Heart left ventricle (tissue), 16 donors: ENCODE results near the gene OPHN1. TPM values are rescaled to one million over a fixed set of nuclear protein-coding genes. Genes with fewer than 3 reads are reported as not detected.
A peak's percentile ranks its signal among the peaks of the same experiment; 100 is the strongest.
"Not testable (repeated sequence)": the region's sequence is repeated elsewhere in the genome, so short reads cannot be mapped to it uniquely, and the experiment has no call there.

Source experiments
- ATAC-seq, 4 donors: fragments of 200-7000 bp; cut with Tn5 transposase; one replicate each; pipeline ENCODE4 v1.9.1; 2020 to 2022; ENCODE audit warnings: moderate library complexity in 4 of 4, mild to moderate bottlenecking in 3 of 4, moderate number of reproducible peaks in 1 of 4
- DNase-seq, 5 donors: peaks; one replicate each; pipeline ENCODE4 v3.0.0-alpha.2; 2020
- H3K27ac ChIP-seq, 12 donors: fragments of 200-600 bp; sonication (generic) in 4 of 12; one replicate each; pipeline versions ENCODE4 v1.5.0 to v1.8.0; 2016 to 2022; ENCODE audit warnings: mild to moderate bottlenecking in 2 of 12
- H3K27me3 ChIP-seq, 9 donors: fragments of 200-600 bp; sonication (generic) in 2 of 9; one replicate each; pipeline versions ENCODE4 v1.5.1 to v1.8.0; 2016 to 2022; ENCODE audit warnings: mild to moderate bottlenecking in 3 of 9
- H3K36me3 ChIP-seq, 9 donors: fragments of 200-600 bp; sonication (generic) in 2 of 9; one replicate each; pipeline versions ENCODE4 v1.5.0 to v1.8.0; 2018 to 2022; ENCODE audit warnings: mild to moderate bottlenecking in 2 of 9
- H3K4me1 ChIP-seq, 12 donors: fragments of 200-600 bp; sonication (generic) in 4 of 12; one replicate each; pipeline versions ENCODE4 v1.5.0 to v1.8.0; 2016 to 2022; ENCODE audit warnings: mild to moderate bottlenecking in 3 of 12
- H3K4me3 ChIP-seq, 12 donors: fragments of 200-600 bp; sonication (generic) in 4 of 12; one replicate each; pipeline versions ENCODE4 v1.5.0 to v1.8.0; 2017 to 2022; ENCODE audit warnings: mild to moderate bottlenecking in 9 of 12, moderate library complexity in 4 of 12
- H3K9me3 ChIP-seq, 12 donors: fragments of 200-600 bp; sonication (generic) in 4 of 12; one replicate each; pipeline versions ENCODE4 v1.5.0 to v1.8.0; 2016 to 2022; ENCODE audit warnings: mild to moderate bottlenecking in 1 of 12
- POLR2A ChIP-seq, 2 donors: fragments of 450-650 bp; IDR thresholded peaks; one replicate each; pipeline ENCODE4 v1.6.1; 2017; ENCODE audit warnings: antibody characterized with exemption in 2 of 2, mild to moderate bottlenecking in 2 of 2, moderate library complexity in 2 of 2
- WGBS, 4 donors: extraction: QIAGEN DNeasy Blood & Tissue Kit in 2 of 4; methylation state at CpG; one replicate each; pipeline versions ENCODE4 v1.1.5 to v1.1.7; 2013 to 2018; 5-methylcytosine and 5-hydroxymethylcytosine counted together
- intact Hi-C, 10 donors: fragments of 100-400 bp; cut with DNase I; formaldehyde crosslinking; loops; one replicate each; pipeline versions ENCODE4 v1.11.1 to v1.14.2; 2022
- polyA plus RNA-seq, 2 donors: library from polyadenylated mRNA; stranded (reverse); fragments of 200-250 nt; gene quantifications; one replicate each; pipeline ENCODE4 v1.2.3, GENCODE V29; 2013
- total RNA-seq, 9 donors: library from RNA; depleted of rRNA in 2 of 9; stranded (reverse); fragments of >200 nt in 2 of 9; fragmentation: NEBNext Ultra II Directional in 3 of 9; extraction: Animal tissue kit (Norgen Biotek cat#: 25700) in 3 of 9; gene quantifications; one replicate each; pipeline versions ENCODE4 v1.1.0 to v1.2.4, GENCODE V29; 2016 to 2023
- TF ChIP-seq, protein P1 (sequence below), 12 donors: fragments of 200-600 bp; sonication (generic) in 4 of 12; IDR thresholded peaks; one replicate each; pipeline versions ENCODE4 v1.5.0 to v1.8.0; 2018 to 2022; ENCODE audit warnings: antibody characterized with exemption in 12 of 12, mild to moderate bottlenecking in 5 of 12
- donor health status: ischemic (EF 13 %, LVEDD 7.1; RV severe dilation, severe dysfunction).
- donor health status: healthy with polysubstance abuse.
- donor health status: DM: no; HTN: yes; CAD: no.
- donor health status: DM: no; HTN: no; CAD: no.
- donor health status: ischemic (EF 25% LVEDD 6.9; RV normal size, moderate dysfunction).
- donor health status: ischemic (EF 25% LVEDD 5.7; RV mildly dilated, moderate dysfunction).
- donor health status: healthy.
- donor health status: DM: yes; HTN: yes; CAD: no.
- donor health status: ischemic (EF 35%, LVEDD 5.7; RV mildly dilated, moderate dysfunction).
- donor health status: nonischemic (EF 11% LVEDD 7.7; RV severe dilation, severe dysfunction).
- donor health status: DM: yes; HTN: yes; CAD: no.
- donor health status: PGD.
- donor health status: ischemic (EF 29% LVEDD 5.4; RV normal size, mild dysfunction).
- donor health status: nonischemic (EF 23%, LVEDD 6.1; RV moderate dilation, normal function).

OPHN1 gene
- total and polyA plus RNA-seq, 11 donors, result 0.95 to 9.6 (median 5.7) TPM

DNA sequence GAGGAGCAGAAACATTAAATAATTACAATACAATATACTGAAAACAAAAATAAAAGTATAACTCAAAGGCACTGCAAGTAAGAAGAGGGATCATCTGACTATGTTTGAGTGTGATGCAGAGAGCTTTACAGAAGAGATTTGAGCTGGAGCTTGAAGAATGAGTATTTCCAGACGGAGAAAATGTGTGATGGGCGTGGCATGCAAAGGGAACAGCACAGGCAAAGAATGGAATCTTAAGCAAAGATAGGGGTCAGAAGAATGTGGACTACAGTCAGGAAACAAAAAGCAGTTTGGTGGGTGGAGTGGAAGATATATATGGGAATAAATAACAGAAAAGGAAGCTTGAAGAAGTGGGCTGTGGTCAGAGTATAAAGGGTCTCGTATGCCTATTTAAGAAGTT is 45.5 kb downstream of the OPHN1 start:
- Histone ChIP-seq H3K9me3 (no peaks in the 10 kb centered on the region), H3K36me3 (no peaks in the 10 kb centered on the region), H3K4me3 (no peak overlapping the region), H3K4me1 (no peaks in the 10 kb centered on the region), H3K27me3 (peaks cover 0 to 6% (median 0%) of the 10 kb centered on the region in 9 donors), H3K27ac (no peak overlapping the region)
- ATAC-seq (no peak), DNase-seq (no peak)
- intact Hi-C loops, result no loop called here
- WGBS, 4 donors, result 66 to 83% (median 75%) methylated on average over 3 of the region's 3 CpGs
- TF ChIP-seq, protein P1, sequence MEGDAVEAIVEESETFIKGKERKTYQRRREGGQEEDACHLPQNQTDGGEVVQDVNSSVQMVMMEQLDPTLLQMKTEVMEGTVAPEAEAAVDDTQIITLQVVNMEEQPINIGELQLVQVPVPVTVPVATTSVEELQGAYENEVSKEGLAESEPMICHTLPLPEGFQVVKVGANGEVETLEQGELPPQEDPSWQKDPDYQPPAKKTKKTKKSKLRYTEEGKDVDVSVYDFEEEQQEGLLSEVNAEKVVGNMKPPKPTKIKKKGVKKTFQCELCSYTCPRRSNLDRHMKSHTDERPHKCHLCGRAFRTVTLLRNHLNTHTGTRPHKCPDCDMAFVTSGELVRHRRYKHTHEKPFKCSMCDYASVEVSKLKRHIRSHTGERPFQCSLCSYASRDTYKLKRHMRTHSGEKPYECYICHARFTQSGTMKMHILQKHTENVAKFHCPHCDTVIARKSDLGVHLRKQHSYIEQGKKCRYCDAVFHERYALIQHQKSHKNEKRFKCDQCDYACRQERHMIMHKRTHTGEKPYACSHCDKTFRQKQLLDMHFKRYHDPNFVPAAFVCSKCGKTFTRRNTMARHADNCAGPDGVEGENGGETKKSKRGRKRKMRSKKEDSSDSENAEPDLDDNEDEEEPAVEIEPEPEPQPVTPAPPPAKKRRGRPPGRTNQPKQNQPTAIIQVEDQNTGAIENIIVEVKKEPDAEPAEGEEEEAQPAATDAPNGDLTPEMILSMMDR (IDR thresholded peaks at IDR 0.05), result no peak

- no peak overlapping the region for H3K4me3 ChIP-seq
- TF ChIP-seq, protein P1 (IDR thresholded peaks at IDR 0.05), result no peak
- no peak for TF ChIP-seq POLR2A (IDR thresholded peaks at IDR 0.05)
- DNase-seq (no peak), ATAC-seq (peak in 1 of 4 donors; percentile 37)
- H3K27ac ChIP-seq, result no peak overlapping the region
- intact Hi-C loops, result no loop called here
- H3K9me3 ChIP-seq, result no peaks in the 10 kb centered on the region
- WGBS, 4 donors, result 59 to 81% (median 71%) methylated on average over 5 of the region's 5 CpGs
- peaks cover 0 to 14% (median 0%) of the 10 kb centered on the region in 9 donors for H3K27me3 ChIP-seq
- no peaks in the 10 kb centered on the region for H3K36me3 ChIP-seq
- no peaks in the 10 kb centered on the region for H3K4me1 ChIP-seq
Measured at GRCh38 chrX:68383540-68383939, 49.8 kb downstream of the OPHN1 start.

GRCh38 chrX:68377579-68377978 is 55.7 kb downstream of the OPHN1 start:
- DNase-seq, ATAC-seq, intact Hi-C loops, H3K4me3 ChIP-seq, H3K36me3 ChIP-seq, H3K4me1 ChIP-seq, H3K27ac ChIP-seq, H3K27me3 ChIP-seq, H3K9me3 ChIP-seq: not testable (repeated sequence)
- 92 to 99% (median 95%) methylated on average over 5 of the region's 5 CpGs for WGBS, 4 donors

DNA sequence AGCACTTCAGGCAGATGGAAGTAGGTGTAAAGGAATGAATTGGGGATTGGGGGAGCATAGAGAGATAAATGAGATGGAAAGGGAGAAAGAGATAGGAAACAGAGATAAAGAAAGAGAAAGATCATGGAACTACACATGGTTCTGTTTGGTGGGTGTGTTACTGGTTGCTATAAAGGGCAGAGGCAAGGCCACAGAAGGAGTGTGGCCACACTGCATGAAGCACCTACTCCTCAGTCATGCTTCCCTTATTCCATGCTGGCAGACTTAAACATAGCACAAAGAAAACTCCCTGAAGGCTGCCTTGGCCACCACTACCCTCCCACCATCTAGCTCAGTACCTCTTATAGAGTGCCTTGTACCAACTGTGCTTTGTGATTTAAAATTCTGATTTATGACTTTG is 56.9 kb downstream of the OPHN1 start:
- no peak for ATAC-seq
- Histone ChIP-seq H3K27me3 (peaks cover 0 to 2% (median 0%) of the 10 kb centered on the region in 9 donors), H3K36me3 (no peaks in the 10 kb centered on the region), H3K4me3 (no peak overlapping the region), H3K27ac (no peak overlapping the region), H3K4me1 (no peaks in the 10 kb centered on the region), H3K9me3 (no peaks in the 10 kb centered on the region)
- DNase-seq, result no peak
- intact Hi-C loops, result no loop called here
- TF ChIP-seq POLR2A (IDR thresholded peaks at IDR 0.05), result no peak
- TF ChIP-seq, protein P1 (IDR thresholded peaks at IDR 0.05), result no peak

DNA sequence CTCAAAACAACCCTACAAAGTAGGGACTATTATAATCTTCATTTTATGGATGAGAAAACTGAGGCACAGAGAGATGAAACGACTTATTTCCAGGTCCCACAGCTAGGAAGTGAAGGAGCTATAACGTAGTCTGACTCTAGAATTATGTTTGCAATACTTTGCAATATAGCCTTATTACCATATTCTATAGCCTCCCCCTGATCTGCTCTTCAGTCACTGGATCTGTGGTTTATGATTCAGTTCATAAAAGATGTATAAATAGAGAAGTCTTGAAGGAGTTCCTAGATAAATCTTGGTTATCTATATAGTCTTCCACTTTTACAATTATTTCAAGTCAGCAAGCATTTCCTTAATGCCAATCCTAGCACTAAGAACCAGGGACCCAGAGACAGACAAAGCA is 57.5 kb downstream of the OPHN1 start:
- intact Hi-C loops, result no loop called here
- TF ChIP-seq POLR2A (IDR thresholded peaks at IDR 0.05), result no peak
- TF ChIP-seq, protein P1 (IDR thresholded peaks at IDR 0.05), result no peak
- DNase-seq (no peak), ATAC-seq (no peak)
- Histone ChIP-seq H3K36me3 (no peaks in the 10 kb centered on the region), H3K27me3 (no peaks in the 10 kb centered on the region), H3K9me3 (no peaks in the 10 kb centered on the region), H3K27ac (no peak overlapping the region), H3K4me3 (no peak overlapping the region), H3K4me1 (no peaks in the 10 kb centered on the region)
- 57 to 93% (median 77%) methylated on average over 2 of the region's 2 CpGs for WGBS, 4 donors
